Raji (cell line): ENCODE results near the gene KCNA3.
A peak's percentile ranks its signal among the peaks of the same experiment; 100 is the strongest.

Source experiments
- POLR2A ChIP-seq: IDR thresholded peaks from 2 replicates; pipeline ENCODE4 v1.6.1; 2011; ENCODE audit warnings: low read depth, low read length, control low read depth; ENCODE audit not compliant: insufficient read depth

Gene KCNA3

GRCh38 chr1:110667776-110668175 is 7.0 kb downstream of the KCNA3 start:
- TF ChIP-seq POLR2A: no peak

- TF ChIP-seq POLR2A: no peak
Measured at GRCh38 chr1:110663241-110663640, 11.5 kb downstream of the KCNA3 start.

GRCh38 chr1:110657351-110657750 is 17.4 kb downstream of the KCNA3 start:
- no peak for TF ChIP-seq POLR2A

- TF ChIP-seq POLR2A: no peak
Measured at GRCh38 chr1:110650609-110651008, 24.1 kb downstream of the KCNA3 start.

GRCh38 chr1:110648417-110648816 is 26.3 kb downstream of the KCNA3 start:
- TF ChIP-seq POLR2A: no peak

GRCh38 chr1:110647254-110647891 is 27.4 kb downstream of the KCNA3 start:
- TF ChIP-seq POLR2A: no peak

- TF ChIP-seq POLR2A: no peak
Measured at GRCh38 chr1:110645821-110646735, 28.7 kb downstream of the KCNA3 start.

GRCh38 chr1:110645211-110645610 is 29.5 kb downstream of the KCNA3 start:
- no peak for TF ChIP-seq POLR2A

- TF ChIP-seq POLR2A: no peak
Measured at GRCh38 chr1:110643879-110644472, 30.8 kb downstream of the KCNA3 start.

GRCh38 chr1:110639724-110640386 is 34.9 kb downstream of the KCNA3 start:
- no peak for TF ChIP-seq POLR2A

- no peak for TF ChIP-seq POLR2A
Measured at GRCh38 chr1:110638556-110638955, 36.2 kb downstream of the KCNA3 start.

- TF ChIP-seq POLR2A: no peak
Measured at GRCh38 chr1:110638058-110638457, 36.7 kb downstream of the KCNA3 start.

GRCh38 chr1:110637475-110637874 is 37.3 kb downstream of the KCNA3 start:
- no peak for TF ChIP-seq POLR2A

- TF ChIP-seq POLR2A: peak; percentile 50; the same call in 1 of the 2 replicates
Measured at GRCh38 chr1:110636149-110636935, 38.4 kb downstream of the KCNA3 start.
